Subcutaneous adipose tissue (tissue), 4 donors: ENCODE measurements around the gene ZNF580. TPM values are rescaled to one million over a fixed set of nuclear protein-coding genes. Genes with fewer than 3 reads are reported as not detected.

Experiments used
- total RNA-seq, 4 donors: library from RNA; depleted of rRNA; stranded (reverse); fragments of >200 nt; gene quantifications; one replicate each; pipeline ENCODE4 v1.1.0, GENCODE V29; 2016
- TF ChIP-seq, protein P1 (sequence below): fragments of 450-650 bp; IDR thresholded peaks from one replicate; pipeline ENCODE4 v1.5.1; 2016; ENCODE audit warnings: low read depth, mild to moderate bottlenecking, control low read depth, antibody characterized with exemption, moderate library complexity

ZNF580 gene
- total RNA-seq, 4 donors from 2014 or later, result 5.9 to 35.4 (median 12.3) TPM

DNA sequence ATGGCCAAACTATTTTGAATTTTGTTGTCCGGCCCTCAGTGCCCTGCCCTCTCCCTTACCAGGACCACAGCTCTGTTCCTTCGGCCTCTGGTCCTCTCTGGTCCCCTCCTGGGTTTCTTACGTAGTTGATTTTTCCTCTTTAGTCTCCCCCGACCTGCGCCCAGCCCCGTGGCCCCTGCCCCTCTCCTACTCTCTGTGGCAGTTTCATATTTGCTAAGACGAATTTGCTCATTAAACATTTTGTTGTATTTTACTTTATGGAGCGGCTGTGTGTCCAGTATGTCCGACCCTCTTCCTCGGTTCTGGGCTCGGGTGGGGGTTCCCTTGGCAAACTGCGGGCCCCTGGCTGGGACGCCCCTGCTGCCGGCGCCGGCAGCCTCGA is 33.6 kb downstream of the ZNF580 start:
- TF ChIP-seq, protein P1, sequence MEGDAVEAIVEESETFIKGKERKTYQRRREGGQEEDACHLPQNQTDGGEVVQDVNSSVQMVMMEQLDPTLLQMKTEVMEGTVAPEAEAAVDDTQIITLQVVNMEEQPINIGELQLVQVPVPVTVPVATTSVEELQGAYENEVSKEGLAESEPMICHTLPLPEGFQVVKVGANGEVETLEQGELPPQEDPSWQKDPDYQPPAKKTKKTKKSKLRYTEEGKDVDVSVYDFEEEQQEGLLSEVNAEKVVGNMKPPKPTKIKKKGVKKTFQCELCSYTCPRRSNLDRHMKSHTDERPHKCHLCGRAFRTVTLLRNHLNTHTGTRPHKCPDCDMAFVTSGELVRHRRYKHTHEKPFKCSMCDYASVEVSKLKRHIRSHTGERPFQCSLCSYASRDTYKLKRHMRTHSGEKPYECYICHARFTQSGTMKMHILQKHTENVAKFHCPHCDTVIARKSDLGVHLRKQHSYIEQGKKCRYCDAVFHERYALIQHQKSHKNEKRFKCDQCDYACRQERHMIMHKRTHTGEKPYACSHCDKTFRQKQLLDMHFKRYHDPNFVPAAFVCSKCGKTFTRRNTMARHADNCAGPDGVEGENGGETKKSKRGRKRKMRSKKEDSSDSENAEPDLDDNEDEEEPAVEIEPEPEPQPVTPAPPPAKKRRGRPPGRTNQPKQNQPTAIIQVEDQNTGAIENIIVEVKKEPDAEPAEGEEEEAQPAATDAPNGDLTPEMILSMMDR, result no peak

DNA sequence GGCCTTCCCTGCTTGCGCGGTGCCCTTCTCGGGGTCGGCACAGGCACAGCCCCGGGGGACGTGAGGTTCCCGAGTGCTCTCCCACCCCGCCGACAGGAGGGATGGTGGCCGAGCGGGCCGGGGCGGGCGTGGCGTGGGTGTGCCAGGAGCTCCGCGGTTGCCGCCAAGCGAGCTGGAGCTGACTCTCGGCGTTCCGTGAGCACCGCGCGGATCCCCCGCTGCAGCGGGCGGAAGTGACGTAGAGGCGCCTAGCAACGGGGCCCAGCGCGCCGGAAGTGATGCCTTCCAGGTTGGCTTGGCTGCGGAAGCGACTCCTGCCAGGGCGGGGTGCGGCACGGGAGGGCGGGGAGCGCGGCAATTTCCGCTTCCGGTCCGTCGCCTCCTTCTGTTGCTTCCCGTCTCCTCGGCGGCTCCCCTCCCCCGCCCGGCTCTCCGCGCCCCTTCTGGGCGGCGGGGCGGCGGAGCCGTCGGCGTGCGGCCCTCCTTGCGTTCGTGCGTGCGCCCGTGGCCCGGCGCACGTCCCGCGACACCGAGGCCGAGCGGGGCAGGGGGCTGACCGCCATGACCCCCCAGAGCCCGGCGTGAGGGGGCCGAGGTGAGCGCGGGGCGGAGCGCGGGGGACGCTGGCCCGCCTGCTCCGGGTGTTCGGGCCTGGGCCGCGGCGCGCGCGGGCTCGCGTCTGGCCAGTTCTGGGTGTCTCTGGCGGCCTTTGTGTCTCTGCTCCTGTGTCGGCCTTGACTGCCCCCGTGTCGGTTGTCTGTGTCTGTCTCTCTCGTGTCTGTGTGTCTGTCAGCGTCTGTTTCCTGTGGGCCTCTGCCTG is 34.2 kb downstream of the ZNF580 start, which contains the start of gene EPN1:
EPN1 (plus strand) TSS at position 386 of the 820 bp plus-strand sequence. CDS start 3,402 bp downstream, outside the sequence.
- TF ChIP-seq, protein P1, result no peak

DNA sequence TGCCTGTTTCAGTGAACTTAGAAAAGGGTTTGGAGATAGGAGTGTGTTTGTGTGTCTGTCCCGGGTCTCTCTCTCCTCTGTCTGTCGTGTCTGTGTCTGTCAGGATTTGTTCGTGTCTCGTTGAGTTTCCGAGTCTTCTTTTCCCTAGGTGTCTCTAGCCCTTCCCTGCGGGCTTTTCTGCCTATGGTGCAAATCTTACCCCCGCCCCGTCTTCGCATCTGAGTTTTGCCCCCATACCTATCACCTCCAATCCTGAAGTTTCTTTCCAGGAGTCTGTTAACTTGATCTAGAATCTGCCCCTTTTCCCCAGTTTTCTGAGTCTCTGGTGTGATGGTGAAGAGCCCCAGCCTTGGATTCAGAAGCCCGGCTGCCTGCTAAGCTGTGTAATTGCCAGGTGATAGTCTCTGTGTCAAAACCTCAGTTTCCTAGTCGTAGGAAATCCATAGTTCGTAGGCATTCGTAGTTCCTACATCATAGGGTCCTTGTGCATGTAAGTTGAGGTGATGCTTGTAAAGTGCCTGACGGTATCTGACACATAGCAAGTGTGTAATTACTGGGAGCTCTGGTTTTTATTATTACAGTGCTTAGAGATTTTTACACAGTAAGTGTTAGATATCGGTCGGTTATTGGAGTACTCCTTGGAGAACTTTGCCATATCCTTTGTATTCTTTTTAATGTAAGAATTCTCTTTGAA is 35.0 kb downstream of the ZNF580 start:
- TF ChIP-seq, protein P1, result no peak

DNA sequence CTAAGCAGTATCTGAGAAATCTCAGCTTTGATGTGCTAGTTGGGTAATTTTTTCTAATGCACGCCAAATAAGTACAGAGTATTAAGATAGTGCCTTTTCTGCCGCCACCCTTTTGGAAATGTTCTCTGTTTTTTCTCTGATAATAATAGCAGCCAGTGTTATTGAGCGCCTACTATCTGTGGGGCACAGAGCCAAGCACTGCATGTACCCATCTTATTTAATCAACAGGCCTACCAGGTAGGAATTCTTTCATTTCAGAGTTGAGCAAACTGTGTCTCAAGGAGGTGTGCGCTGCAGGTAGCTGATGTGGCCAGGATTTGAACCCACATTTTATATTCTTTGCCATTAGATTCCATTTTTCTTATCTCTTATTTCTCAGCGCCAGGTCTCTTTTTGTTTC is 35.6 kb downstream of the ZNF580 start:
- TF ChIP-seq, protein P1, result no peak

DNA sequence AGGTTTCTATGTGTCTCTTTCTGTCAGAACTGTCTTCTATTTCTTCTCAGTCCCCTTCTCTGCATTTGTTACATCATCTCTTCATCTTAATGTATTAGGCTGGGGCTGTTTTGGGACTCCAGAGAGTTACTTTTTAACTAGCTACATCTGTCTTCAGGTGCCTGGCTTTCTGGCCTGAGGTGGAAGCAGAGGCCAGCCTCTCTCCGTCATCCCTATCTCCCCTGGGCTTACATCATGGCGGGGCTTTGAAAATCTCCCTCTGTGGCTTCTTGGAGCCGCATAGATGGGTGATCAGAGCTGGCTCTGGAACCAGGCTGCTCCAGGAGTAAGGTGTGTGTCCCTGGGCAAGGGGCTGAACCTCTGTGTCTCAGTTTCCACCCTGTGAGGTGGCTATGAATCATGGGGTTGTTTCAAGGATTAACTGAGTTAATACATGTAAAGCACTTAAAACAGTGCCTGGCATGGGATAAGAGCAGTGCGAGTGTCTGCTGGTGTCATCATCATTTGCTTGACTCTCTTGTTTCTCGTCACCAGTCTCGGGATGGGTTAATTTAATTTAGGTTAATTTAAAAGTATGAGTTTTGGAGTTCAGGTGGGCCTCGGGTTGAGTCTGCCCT is 36.2 kb downstream of the ZNF580 start:
- TF ChIP-seq, protein P1, result no peak

DNA sequence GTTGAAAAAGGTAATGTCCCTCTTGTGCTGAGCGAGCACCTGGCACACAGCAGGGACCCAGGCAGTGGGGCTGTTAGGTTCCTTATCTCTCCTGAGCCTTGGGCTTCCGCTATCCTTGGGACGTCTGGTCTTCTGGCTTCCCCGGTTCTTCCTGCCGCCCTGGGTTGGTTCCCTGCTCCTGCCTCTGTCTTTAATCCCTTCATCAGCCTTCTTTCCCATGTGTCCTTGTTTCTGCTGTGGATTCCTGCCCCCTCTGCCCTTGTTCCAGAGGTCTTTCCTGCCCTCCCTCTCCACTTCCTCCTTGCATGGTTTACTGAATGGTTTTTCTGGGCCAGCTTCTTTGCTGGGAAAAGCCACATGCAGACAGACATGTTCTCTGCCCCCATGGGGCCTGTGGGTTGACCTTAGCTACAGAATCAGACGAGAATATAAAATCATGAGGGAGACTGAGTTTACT is 36.8 kb downstream of the ZNF580 start:
- TF ChIP-seq, protein P1, result no peak
